ENCODE results near the gene GCDH. TPM values are rescaled to one million over a fixed set of nuclear protein-coding genes. Genes with fewer than 3 reads are reported as not detected.

The GCDH gene
- total and polyA plus RNA-seq, 2 of the 8 experiments (the other 6 are each of a cell fraction or from before 2014, with no cell fraction given): 67.3 to 89.4 TPM

DNA sequence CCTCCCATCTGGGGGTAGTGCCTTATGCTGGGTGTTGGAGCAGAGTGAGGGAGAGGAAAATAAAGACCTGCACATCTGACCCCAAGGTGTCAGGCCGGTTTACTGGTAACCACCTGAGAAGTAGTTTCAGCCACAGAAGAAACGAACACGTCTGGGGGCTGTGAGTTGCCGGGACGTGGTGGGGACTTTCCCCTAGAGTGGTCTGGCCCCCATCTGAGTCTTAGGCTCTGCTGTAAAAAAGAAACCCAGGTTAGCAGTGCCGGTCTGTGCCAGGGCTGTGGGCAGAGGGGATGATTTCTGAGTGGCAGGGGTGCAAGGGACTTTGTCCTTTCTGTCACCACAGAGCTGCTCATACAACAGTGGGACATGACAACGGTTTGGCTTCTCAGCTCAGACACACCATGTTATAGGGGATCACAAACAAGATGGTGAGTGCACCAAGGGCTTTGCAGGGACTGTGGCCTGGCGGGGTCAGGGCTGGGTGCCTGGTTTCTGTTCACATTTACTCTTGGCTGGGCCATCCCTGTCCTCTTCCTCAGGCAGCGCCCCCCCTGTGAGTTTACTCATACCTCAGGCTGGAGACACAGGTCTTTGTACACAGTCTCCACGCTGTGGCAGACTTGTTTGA lies 9.0 kb downstream of the GCDH start:
- H3K4ac ChIP-seq (replicated peaks; ENCODE audit: insufficient read length, low read depth, low read length): no peak overlapping the region
- H3K36me3 ChIP-seq (ENCODE audit: control insufficient read depth in 2 of 4, insufficient read depth in 4 of 4, low read length in 3 of 4): peaks cover 8 to 24% (median 17%) of the 10 kb centered on the region in 4 experiments; a peak in 6 of 8 replicates
- no peaks in the 10 kb centered on the region for H3K9me3 ChIP-seq (ENCODE audit: insufficient read depth in 2 of 2, low read depth in 1 of 2, low read length in 1 of 2)
- no peak overlapping the region for H2AFZ ChIP-seq (ENCODE audit: low read length)
- H4K91ac ChIP-seq (replicated peaks; ENCODE audit: insufficient read length, low read length): no peak overlapping the region
- no peak overlapping the region for H2BK5ac ChIP-seq (ENCODE audit: low read depth, low read length)
- WGBS, 2 experiments (ENCODE audit: extremely low coverage in 1 of 2, insufficient coverage in 1 of 2, insufficient read length in 1 of 2, insufficient replicate concordance in 2 of 2, low coverage in 1 of 2, low lambda C conversion rate in 2 of 2, missing lambda C conversion rate in 1 of 2): 93% methylated on average over 10 of the region's 10 CpGs; no CpG with 5 or more reads in 1 of the 2 experiments
- no peak overlapping the region for H2BK12ac ChIP-seq (ENCODE audit: low read depth, low read length)
- no peak for DNase-seq (ENCODE audit: low read depth in 1 of 2, low spot score in 2 of 2)
- peaks cover 0 to 2% of the 10 kb centered on the region in 2 experiments for H4K20me1 ChIP-seq (replicated peaks in 1 of 2; ENCODE audit: control insufficient read depth in 1 of 2, insufficient read depth in 2 of 2, low read length in 2 of 2)
- H3K18ac ChIP-seq (ENCODE audit: extremely low read depth, low read length): no peak overlapping the region
- no peak overlapping the region for H3K4me2 ChIP-seq (ENCODE audit: insufficient read depth in 1 of 2, low read depth in 2 of 2, low read length in 2 of 2)
- no peak overlapping the region for H3K23ac ChIP-seq (ENCODE audit: insufficient read length)
- H3K79me2 ChIP-seq (ENCODE audit: control insufficient read depth in 1 of 2, insufficient read depth in 2 of 2, low read length in 2 of 2): no peaks in the 10 kb centered on the region
- H3K23me2 ChIP-seq (ENCODE audit: low read depth, low read length): no peaks in the 10 kb centered on the region
- H4K8ac ChIP-seq (ENCODE audit: extremely low read depth, insufficient read depth, low read length): no peak overlapping the region
- no peak overlapping the region for H2BK120ac ChIP-seq (replicated peaks; ENCODE audit: low read depth, low read length)
- no peaks in the 10 kb centered on the region for H3K27me3 ChIP-seq (replicated peaks in 1 of 4; ENCODE audit: control insufficient read depth in 3 of 4, extremely low read depth in 1 of 4, insufficient read depth in 3 of 4, low read length in 3 of 4)
- no peak overlapping the region for H2BK20ac ChIP-seq (ENCODE audit: low read length)
- no peak for FAIRE-seq
- no peak overlapping the region for H3K14ac ChIP-seq (ENCODE audit: insufficient read length)
- no peak overlapping the region for H3K9ac ChIP-seq (replicated peaks in 1 of 4; ENCODE audit: extremely low read depth in 1 of 4, low read depth in 3 of 4, low read length in 3 of 4)
- H3K4me1 ChIP-seq (replicated peaks in 1 of 4; ENCODE audit: control insufficient read depth in 3 of 4, insufficient read depth in 4 of 4, low read length in 3 of 4): no peaks in the 10 kb centered on the region
- no peak overlapping the region for H4K5ac ChIP-seq (ENCODE audit: insufficient read length, low read depth, low read length)
- TF ChIP-seq, protein P1, sequence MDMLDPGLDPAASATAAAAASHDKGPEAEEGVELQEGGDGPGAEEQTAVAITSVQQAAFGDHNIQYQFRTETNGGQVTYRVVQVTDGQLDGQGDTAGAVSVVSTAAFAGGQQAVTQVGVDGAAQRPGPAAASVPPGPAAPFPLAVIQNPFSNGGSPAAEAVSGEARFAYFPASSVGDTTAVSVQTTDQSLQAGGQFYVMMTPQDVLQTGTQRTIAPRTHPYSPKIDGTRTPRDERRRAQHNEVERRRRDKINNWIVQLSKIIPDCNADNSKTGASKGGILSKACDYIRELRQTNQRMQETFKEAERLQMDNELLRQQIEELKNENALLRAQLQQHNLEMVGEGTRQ (IDR thresholded peaks at IDR 0.05; ENCODE audit: low read length): no peak
- no peak for TF ChIP-seq POLR2AphosphoS5 (IDR thresholded peaks at IDR 0.05; ENCODE audit: low read depth, low read length)
- no peak for TF ChIP-seq SP2 (IDR thresholded peaks at IDR 0.05; ENCODE audit: low read length)
- no peak for TF ChIP-seq SRF (IDR thresholded peaks at IDR 0.05; ENCODE audit: low read depth, low read length)
- TF ChIP-seq E2F6 (IDR thresholded peaks at IDR 0.05): no peak
- H2BK15ac ChIP-seq (ENCODE audit: low read length): no peak overlapping the region
- H3K4me3 ChIP-seq (ENCODE audit: extremely low read depth in 1 of 4, insufficient read depth in 2 of 4, low read depth in 3 of 4, low read length in 4 of 4): no peak overlapping the region
- no peak overlapping the region for H3K56ac ChIP-seq (replicated peaks; ENCODE audit: insufficient read length, low read depth, low read length)
- ChIA-PET CTCF (ENCODE audit: partially characterized antibody) (interaction anchor here (0.6 to 1.5 kb wide), 5 partner anchors 9 to 296 kb away, joined by 3 to 5 read pairs (median 3); partner anchors contain the start of gene GCDH), POLR2A (ENCODE audit: partially characterized antibody) (interaction anchor here (0.8 to 15.0 kb wide), 10 partner anchors 9 to 48 kb away, joined by 3 to 180 read pairs (median 6); partner anchors contain the start of genes CALR, GCDH and SYCE2)
- no peaks in the 10 kb centered on the region for H3K79me1 ChIP-seq (ENCODE audit: low read depth, low read length)
- no peak overlapping the region for H3K27ac ChIP-seq (ENCODE audit: low read depth, low read length)
- H2AK5ac ChIP-seq (ENCODE audit: low read depth, low read length): no peak overlapping the region
